Measurements from ENCODE around the gene CCN6. TPM values are rescaled to one million over a fixed set of nuclear protein-coding genes. Genes with fewer than 3 reads are reported as not detected.

CCN6 gene
- total RNA-seq, 1 experiment from 2014 or later, result not detected

DNA sequence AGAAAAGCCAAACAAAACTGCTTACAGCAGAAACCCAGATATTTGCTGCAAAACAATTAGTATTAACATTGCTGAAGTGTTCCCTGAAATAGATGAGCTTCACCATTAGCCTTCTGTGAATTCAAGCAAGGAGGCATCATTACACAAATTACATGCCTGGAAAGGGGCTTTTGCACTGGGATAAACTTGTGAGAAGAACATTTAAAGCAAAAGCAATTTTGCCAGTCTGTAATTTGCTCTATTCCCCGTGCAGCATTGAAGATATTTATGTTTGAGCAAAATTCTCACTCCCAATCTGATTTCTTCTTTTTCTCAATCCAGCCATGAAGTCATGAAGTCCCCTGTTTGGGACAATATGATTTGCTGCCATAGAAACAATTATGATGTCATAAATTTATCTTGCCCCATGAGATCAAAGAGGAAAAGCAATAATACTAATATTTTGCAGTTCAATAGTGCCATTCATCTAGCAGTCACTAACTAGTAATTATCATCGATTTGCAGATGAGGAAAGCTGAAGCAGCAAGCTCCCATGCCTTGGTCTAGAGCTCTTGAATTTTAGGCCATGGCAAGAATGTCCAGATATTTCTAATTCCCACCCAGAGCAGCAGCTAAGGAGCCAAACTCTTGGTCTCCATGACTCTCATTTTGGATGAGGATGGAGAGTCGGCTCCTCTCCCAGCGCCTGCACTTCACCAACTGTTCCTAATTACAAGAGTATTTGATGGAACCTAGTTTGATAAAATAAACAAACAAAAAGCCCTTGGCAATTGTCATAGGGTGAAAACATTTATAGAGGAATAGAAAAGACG lies 49.5 kb upstream of the CCN6 start:
- Histone ChIP-seq H3K14ac (ENCODE audit: insufficient read depth, low read length) (no peak overlapping the region), H3K56ac (ENCODE audit: insufficient read length, low read depth, low read length) (no peak overlapping the region), H3K23me2 (ENCODE audit: insufficient read length, low read depth, low read length, poor library complexity, severe bottlenecking) (no peaks in the 10 kb centered on the region), H2BK5ac (ENCODE audit: insufficient read length, low read length) (no peak overlapping the region), H4K91ac (ENCODE audit: insufficient read length, low read depth, low read length) (no peak overlapping the region), H3K79me2 (ENCODE audit: insufficient read depth, low read length) (no peaks in the 10 kb centered on the region), H4K8ac (replicated peaks; ENCODE audit: insufficient read length, low read depth, low read length) (no peak overlapping the region), H3T11ph (ENCODE audit: low read length) (no peak overlapping the region), H3K18ac (ENCODE audit: insufficient read length, low read depth, low read length) (no peak overlapping the region), H3K4me2 (ENCODE audit: insufficient read depth, insufficient read length, low read length) (no peak overlapping the region), H3K9me3 (ENCODE audit: control insufficient read depth, low read depth, low read length) (no peaks in the 10 kb centered on the region), H3K79me1 (ENCODE audit: insufficient read depth, low read depth, low read length, poor library complexity, severe bottlenecking) (no peaks in the 10 kb centered on the region), H3K27ac (ENCODE audit: insufficient read length, low read depth, low read length) (no peak overlapping the region), H2BK120ac (ENCODE audit: low read depth, low read length, poor library complexity, severe bottlenecking) (no peak overlapping the region), H4K20me1 (ENCODE audit: control insufficient read depth, insufficient read depth, insufficient read length) (no peaks in the 10 kb centered on the region), H3K27me3 (ENCODE audit: insufficient read depth, low read length) (no peaks in the 10 kb centered on the region), H3K23ac (ENCODE audit: insufficient read length, low read depth, low read length) (no peak overlapping the region), H2AFZ (ENCODE audit: low read length) (no peak overlapping the region), H2BK12ac (ENCODE audit: insufficient read length, low read depth, low read length) (no peak overlapping the region), H3K4me1 (ENCODE audit: insufficient read depth, low read length) (no peaks in the 10 kb centered on the region), H2AK5ac (ENCODE audit: insufficient read length, low read length) (no peak overlapping the region), H3K4ac (ENCODE audit: low read depth, low read length) (no peak overlapping the region), H3K9ac (ENCODE audit: extremely low read depth, insufficient read length, low read length) (no peak overlapping the region), H4K5ac (ENCODE audit: insufficient read length, low read depth, low read length) (no peak overlapping the region), H2BK15ac (ENCODE audit: low read depth, low read length) (no peak overlapping the region), H2BK20ac (ENCODE audit: low read depth, low read length, poor library complexity, severe bottlenecking) (no peak overlapping the region)
- no peak overlapping the region for H3K4me3 Mint-ChIP-seq
- no peak for DNase-seq
- peaks cover 3% of the 10 kb centered on the region for H3K27me3 Mint-ChIP-seq (ENCODE audit: low read depth)
- WGBS (ENCODE audit: extremely low coverage, insufficient read length, low lambda C conversion rate), result no CpG with 5 or more reads among the region's 5 CpGs
- no peak for TF ChIP-seq CTCF (conservative IDR thresholded peaks at IDR 0.05)
- no peaks in the 10 kb centered on the region for H3K9me3 Mint-ChIP-seq
- no peak overlapping the region for H3K27ac Mint-ChIP-seq
- H3K36me3 Mint-ChIP-seq (ENCODE audit: insufficient read depth in 1 of 3, low read depth in 3 of 3), result no peaks in the 10 kb centered on the region
- peaks cover 0 to 8% of the 10 kb centered on the region in 2 experiments; a peak in 2 of 4 replicates for H3K4me1 Mint-ChIP-seq
